ENCODE results near the gene PODXL.
"Not testable (repeated sequence)": the region's sequence is repeated elsewhere in the genome, so short reads cannot be mapped to it uniquely, and the experiment has no call there.

Gene PODXL

GRCh38 chr7:131538071-131538812 lies 18.2 kb downstream of the PODXL start:
- no peak for DNase-seq (ENCODE audit: low read depth, low spot score)

GRCh38 chr7:131537571-131537978 lies 18.9 kb downstream of the PODXL start:
- DNase-seq (ENCODE audit: low read depth, low spot score), result no peak

DNA sequence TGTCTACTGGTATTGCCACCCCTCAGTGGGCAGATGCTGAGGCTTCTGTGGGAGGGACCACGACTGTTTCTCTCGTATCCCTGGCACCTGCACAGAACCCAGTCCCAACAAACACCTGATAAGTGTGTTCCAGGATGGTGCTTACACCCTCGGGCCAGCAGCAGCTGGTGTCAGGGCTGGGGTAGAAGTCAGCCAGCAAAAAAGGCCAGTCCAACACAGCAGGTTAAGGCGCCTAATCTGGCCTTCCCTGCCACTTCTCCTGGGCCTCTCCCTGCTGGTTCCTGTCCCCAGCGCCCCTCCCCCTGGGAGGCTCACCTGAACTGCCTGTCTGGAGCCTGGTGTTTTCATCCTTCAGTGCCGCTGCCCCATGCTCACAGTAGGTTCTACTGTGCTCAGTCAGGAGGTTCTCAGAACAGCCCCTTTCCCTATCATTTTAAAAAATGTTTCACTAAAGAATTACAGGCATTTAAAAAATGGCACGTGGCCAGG lies 20.0 kb downstream of the PODXL start:
- no peak for DNase-seq (ENCODE audit: low read depth, low spot score)

- no peak for DNase-seq (ENCODE audit: low read depth, low spot score)
These were observed 22.6 kb downstream of the PODXL start for GRCh38 chr7:131533566-131534561.

- no peak for DNase-seq (ENCODE audit: low read depth, low spot score)
These were observed 23.3 kb downstream of the PODXL start for GRCh38 chr7:131533151-131533559.

- DNase-seq (ENCODE audit: low read depth, low spot score), result no peak
These were observed 23.8 kb downstream of the PODXL start for GRCh38 chr7:131532570-131533091.

DNA sequence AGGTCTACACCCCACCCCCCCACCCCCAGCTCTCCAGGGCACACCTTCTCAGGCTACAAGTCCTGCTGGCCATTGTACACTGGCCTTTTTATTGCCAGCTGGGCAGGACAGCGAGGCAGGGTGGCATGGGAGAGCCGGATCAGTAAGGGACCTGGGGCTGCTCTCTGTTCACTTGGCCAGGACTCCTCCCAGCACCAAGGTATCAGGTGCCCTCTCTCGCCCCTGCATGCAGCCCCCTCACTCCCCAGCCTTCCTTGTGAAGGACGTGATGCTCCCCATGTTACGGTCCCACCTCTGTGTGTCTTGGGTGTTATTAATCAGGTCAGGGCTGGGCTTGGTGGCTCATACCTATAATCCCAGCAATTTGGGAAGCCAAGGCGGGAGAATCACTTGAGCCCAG lies 26.3 kb downstream of the PODXL start:
- DNase-seq (ENCODE audit: low read depth, low spot score), result no peak

GRCh38 chr7:131529617-131530016 lies 26.8 kb downstream of the PODXL start:
- DNase-seq (ENCODE audit: low read depth, low spot score), result no peak

GRCh38 chr7:131529179-131529578 lies 27.2 kb downstream of the PODXL start:
- no peak for DNase-seq (ENCODE audit: low read depth, low spot score)

- no peak for DNase-seq (ENCODE audit: low read depth, low spot score)
These were observed 29.0 kb downstream of the PODXL start for GRCh38 chr7:131527456-131527855.

DNA sequence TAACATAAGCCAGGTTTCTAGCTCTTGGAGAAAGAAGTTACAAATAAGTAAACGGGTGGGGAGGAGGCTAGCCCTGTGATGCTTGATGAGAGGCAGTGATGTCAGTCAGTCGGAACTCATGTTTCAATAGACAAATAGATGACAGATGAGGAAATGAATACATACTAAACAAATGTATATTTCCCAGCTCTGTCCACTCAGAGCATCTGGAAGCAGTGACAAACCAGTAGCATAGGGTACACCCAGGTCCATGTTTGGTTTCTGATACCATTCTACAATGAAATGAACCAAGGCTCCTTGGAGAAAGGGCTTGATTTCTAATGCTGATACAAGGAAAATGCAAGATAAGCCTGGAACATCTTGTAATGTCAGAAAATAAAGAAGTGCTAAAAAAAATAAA lies 30.6 kb downstream of the PODXL start:
- no peak for DNase-seq (ENCODE audit: low read depth, low spot score)

GRCh38 chr7:131524703-131525102 lies 31.7 kb downstream of the PODXL start:
- no peak for DNase-seq (ENCODE audit: low read depth, low spot score)

GRCh38 chr7:131524115-131524514 lies 32.3 kb downstream of the PODXL start:
- DNase-seq (ENCODE audit: low read depth, low spot score), result no peak

DNA sequence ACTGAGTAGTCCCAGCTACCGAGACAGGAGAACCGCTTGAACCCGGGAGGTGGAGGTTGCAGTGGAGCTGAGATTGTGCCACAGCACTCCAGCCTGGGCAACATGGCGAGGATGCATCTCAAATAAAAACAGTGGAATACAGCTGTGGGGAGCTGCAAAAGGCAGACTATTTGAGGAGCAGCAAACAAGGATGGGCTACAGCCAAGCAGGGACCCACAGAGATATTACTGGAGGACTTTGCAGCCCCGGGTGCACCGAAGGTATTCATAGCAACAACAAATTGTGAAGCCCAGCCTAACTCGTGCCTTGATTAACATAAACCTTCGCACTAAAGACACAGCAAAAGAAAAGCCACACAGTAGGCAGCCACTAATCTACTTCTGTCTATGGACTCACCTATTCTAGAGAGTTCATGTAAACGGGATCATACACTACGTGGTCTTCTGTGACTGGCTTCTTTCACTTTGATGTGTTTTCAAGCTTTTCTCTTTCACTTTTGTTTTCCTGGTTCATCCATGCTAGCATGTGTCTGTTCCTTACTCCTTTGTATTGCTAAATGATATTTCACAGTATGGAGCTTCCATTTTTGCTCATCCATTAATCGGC lies 34.0 kb downstream of the PODXL start:
- no peak for DNase-seq (ENCODE audit: low read depth, low spot score)

DNA sequence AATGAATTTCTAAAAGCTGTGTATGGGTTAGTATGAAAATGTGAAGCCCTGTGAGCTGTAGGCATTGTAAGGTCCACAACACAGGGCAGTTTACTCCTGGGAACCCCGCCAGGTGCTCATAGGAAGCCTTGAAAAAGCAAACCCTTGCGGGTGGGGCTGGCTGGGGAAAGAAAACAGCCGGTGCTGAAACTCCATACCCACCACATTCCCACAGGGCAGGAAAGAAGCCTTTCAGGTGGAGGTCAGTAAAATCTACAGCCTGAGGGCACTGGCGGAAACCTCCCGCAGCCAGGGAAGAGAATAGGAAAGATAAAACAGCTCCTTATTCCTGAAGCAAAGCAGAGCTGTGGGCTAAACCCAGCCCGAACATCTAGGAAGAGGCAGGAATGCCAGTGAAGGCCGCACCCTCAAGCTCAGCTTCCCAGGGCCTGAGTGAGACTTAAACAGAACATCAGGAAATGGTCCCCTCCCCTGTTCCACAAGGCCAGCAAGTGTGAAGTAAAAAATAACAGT lies 34.7 kb downstream of the PODXL start:
- no peak for DNase-seq (ENCODE audit: low read depth, low spot score)

- no peak for DNase-seq (ENCODE audit: low read depth, low spot score)
These were observed 37.8 kb downstream of the PODXL start for GRCh38 chr7:131518626-131519025.

- DNase-seq (ENCODE audit: low read depth, low spot score), result no peak
These were observed 39.1 kb downstream of the PODXL start for GRCh38 chr7:131517218-131517923.

GRCh38 chr7:131515471-131515870 lies 41.0 kb downstream of the PODXL start:
- not testable (repeated sequence) for DNase-seq (ENCODE audit: low read depth, low spot score)

DNA sequence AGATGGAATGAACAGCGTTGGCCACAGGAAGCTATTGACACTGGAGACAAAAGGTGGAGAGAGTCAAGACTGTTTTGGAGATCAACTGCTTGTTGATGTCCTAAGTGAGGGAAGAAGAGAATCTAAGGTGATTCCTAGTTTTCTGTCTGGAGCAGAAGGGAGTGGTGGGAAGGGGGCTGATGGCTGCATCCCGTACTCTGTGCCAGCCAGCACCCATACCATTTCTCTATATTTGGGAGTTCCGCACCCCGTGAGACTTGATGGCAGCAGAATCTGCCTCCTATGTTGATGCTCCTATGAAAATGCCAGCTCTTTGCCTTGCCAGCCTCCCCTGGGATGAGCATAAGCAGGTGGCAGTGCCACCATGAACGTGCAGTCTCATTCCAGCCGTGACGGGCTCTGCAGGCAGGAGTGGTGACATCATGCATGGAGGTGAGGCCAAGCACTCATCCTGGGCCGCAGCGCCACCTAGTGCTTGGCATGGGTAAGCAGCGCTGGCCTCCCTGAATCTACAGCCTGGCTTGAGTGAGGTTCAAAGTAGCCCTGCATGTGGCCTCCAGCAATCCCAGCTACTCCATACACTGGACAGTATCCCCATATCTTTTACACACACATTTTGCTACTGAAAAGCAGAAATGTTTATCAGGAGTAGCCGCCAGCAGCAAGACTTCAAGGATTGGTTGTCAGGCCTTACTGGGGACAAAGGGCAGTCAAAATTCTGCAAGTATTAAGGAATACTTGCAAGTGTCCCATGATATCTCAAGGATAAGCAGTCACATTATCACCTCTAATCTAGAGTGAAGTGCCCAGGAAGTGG lies 43.0 kb downstream of the PODXL start:
- DNase-seq (ENCODE audit: low read depth, low spot score), result peak; percentile 57

Data from activated CD4-positive, CD25-positive, alpha-beta regulatory T cell treated with anti-CD3 and anti-CD28 coated beads, Interleukin-2, amount 50 U/mL, for 16 hours (primary cell).